ENCODE results near the gene MSI2. TPM values are rescaled to one million over a fixed set of nuclear protein-coding genes. Genes with fewer than 3 reads are reported as not detected.

Gene MSI2
- total and polyA plus RNA-seq, 2 donors (not counting 1 experiment from before 2014, with no cell fraction given) = 16.1 to 196 TPM

- Histone ChIP-seq H2AFZ (ENCODE audit: insufficient read depth, low read depth, low read length, poor library complexity, severe bottlenecking) (no peak overlapping the region), H4K20me1 (ENCODE audit: control insufficient read depth, insufficient read depth, low read length, poor library complexity, severe bottlenecking) (peaks cover 21% of the 10 kb centered on the region), H3K4me2 (replicated peaks; ENCODE audit: low read depth, low read length, poor library complexity, severe bottlenecking) (no peak overlapping the region), H3K27me3 (replicated peaks in 1 of 4; ENCODE audit: control extremely low read depth in 1 of 4, control insufficient read depth in 3 of 4, insufficient read depth in 4 of 4, low read length in 3 of 4) (no peaks in the 10 kb centered on the region), H3K4me3 (ENCODE audit: control extremely low read depth in 1 of 5, extremely low read depth in 1 of 5, insufficient read depth in 1 of 5, low read depth in 2 of 5, low read length in 4 of 5) (no peak overlapping the region), H3K9ac (ENCODE audit: low read length) (no peak overlapping the region), H3K79me2 (ENCODE audit: control insufficient read depth, insufficient read depth, low read length) (peaks cover 42% of the 10 kb centered on the region), H3K4me1 (ENCODE audit: control insufficient read depth in 2 of 2, insufficient read depth in 2 of 2, low read length in 2 of 2) (no peaks in the 10 kb centered on the region), H3K27ac (ENCODE audit: low read length in 2 of 2) (no peak overlapping the region), H3K36me3 (replicated peaks in 1 of 2; ENCODE audit: control extremely low read depth in 1 of 2, control insufficient read depth in 1 of 2, extremely low read depth in 1 of 2, insufficient read depth in 2 of 2, low read length in 1 of 2) (peaks cover 0 to 7% of the 10 kb centered on the region in 2 experiments), H3K9me3 (ENCODE audit: control extremely low read depth in 1 of 3, control insufficient read depth in 2 of 3, insufficient read depth in 1 of 3, low read length in 2 of 3) (no peaks in the 10 kb centered on the region)
- no peak for ATAC-seq (ENCODE audit: low read depth)
- DNase-seq = no peak
- no peak for TF ChIP-seq EZH2 (IDR thresholded peaks at IDR 0.05; ENCODE audit: borderline replicate concordance, insufficient read depth, low read depth, low read length, poor library complexity, severe bottlenecking)
- no peak for TF ChIP-seq CTCF (IDR thresholded peaks at IDR 0.05)
- no peaks in the 10 kb centered on the region for H3K9me3 Mint-ChIP-seq (ENCODE audit: insufficient read depth)
- H3K27ac Mint-ChIP-seq = no peak overlapping the region
- no peaks in the 10 kb centered on the region for H3K27me3 Mint-ChIP-seq
- intact Hi-C loops (cut with micrococcal nuclease) = loop anchor here (10.0 kb wide), 1 partner anchor 405 kb away; no protein-coding TSS in a partner anchor
- H3K4me1 Mint-ChIP-seq = peaks cover 7% of the 10 kb centered on the region
- ChIA-PET CTCF (no interaction called here), POLR2A (interaction anchor here (0.7 kb wide), 1 partner anchor 28 kb away, joined by 3 read pairs; no protein-coding TSS in a partner anchor)
- no peak overlapping the region for H3K4me3 Mint-ChIP-seq
- 98% methylated on average over 6 of the region's 9 CpGs for WGBS (ENCODE audit: insufficient coverage)
These were observed 73.3 kb downstream of the MSI2 start for GRCh38 chr17:57329380-57330214.

- DNase-seq (no peak), ATAC-seq (ENCODE audit: low read depth) (no peak)
- Histone ChIP-seq H3K4me3 (ENCODE audit: control extremely low read depth in 1 of 5, extremely low read depth in 1 of 5, insufficient read depth in 1 of 5, low read depth in 2 of 5, low read length in 4 of 5) (no peak overlapping the region), H3K36me3 (replicated peaks in 1 of 2; ENCODE audit: control extremely low read depth in 1 of 2, control insufficient read depth in 1 of 2, extremely low read depth in 1 of 2, insufficient read depth in 2 of 2, low read length in 1 of 2) (peaks cover 0 to 7% of the 10 kb centered on the region in 2 experiments), H3K27me3 (replicated peaks in 1 of 4; ENCODE audit: control extremely low read depth in 1 of 4, control insufficient read depth in 3 of 4, insufficient read depth in 4 of 4, low read length in 3 of 4) (no peaks in the 10 kb centered on the region), H3K27ac (ENCODE audit: low read length in 2 of 2) (no peak overlapping the region), H3K4me1 (ENCODE audit: control insufficient read depth in 2 of 2, insufficient read depth in 2 of 2, low read length in 2 of 2) (no peaks in the 10 kb centered on the region), H4K20me1 (ENCODE audit: control insufficient read depth, insufficient read depth, low read length, poor library complexity, severe bottlenecking) (peaks cover 31% of the 10 kb centered on the region), H3K79me2 (ENCODE audit: control insufficient read depth, insufficient read depth, low read length) (peaks cover 42% of the 10 kb centered on the region), H2AFZ (ENCODE audit: insufficient read depth, low read depth, low read length, poor library complexity, severe bottlenecking) (no peak overlapping the region), H3K4me2 (replicated peaks; ENCODE audit: low read depth, low read length, poor library complexity, severe bottlenecking) (no peak overlapping the region), H3K9ac (ENCODE audit: low read length) (no peak overlapping the region), H3K9me3 (ENCODE audit: control extremely low read depth in 1 of 3, control insufficient read depth in 2 of 3, insufficient read depth in 1 of 3, low read length in 2 of 3) (no peaks in the 10 kb centered on the region)
- no peak overlapping the region for H3K27ac Mint-ChIP-seq
- intact Hi-C loops (cut with micrococcal nuclease) = loop anchor here (10.0 kb wide), 1 partner anchor 404 kb away; no protein-coding TSS in a partner anchor
- CTCF ChIA-PET = interaction anchor here (0.8 kb wide), 1 partner anchor 30 kb away, joined by 3 read pairs; no protein-coding TSS in a partner anchor
- no peak overlapping the region for H3K4me3 Mint-ChIP-seq
- POLR2A ChIA-PET = no interaction called here
- TF ChIP-seq EZH2 (IDR thresholded peaks at IDR 0.05; ENCODE audit: borderline replicate concordance, insufficient read depth, low read depth, low read length, poor library complexity, severe bottlenecking) (no peak), CTCF (IDR thresholded peaks at IDR 0.05) (no peak)
- H3K27me3 Mint-ChIP-seq = no peaks in the 10 kb centered on the region
- H3K4me1 Mint-ChIP-seq = peaks cover 7% of the 10 kb centered on the region
- WGBS (ENCODE audit: insufficient coverage) = 89% methylated on average over 2 of the region's 6 CpGs
- no peaks in the 10 kb centered on the region for H3K9me3 Mint-ChIP-seq (ENCODE audit: insufficient read depth)
These were observed 74.3 kb downstream of the MSI2 start for GRCh38 chr17:57330587-57330986.

Data from B cell (primary cell).